Duodenal mucosa (tissue), 2 donors: Measurements from ENCODE around the gene CDK6.
A peak's percentile ranks its signal among the peaks of the same experiment; 100 is the strongest.

Experiments used
- H3K27ac ChIP-seq: one replicate; pipeline ENCODE4 v1.7.0; 2013; ENCODE audit warnings: low read depth, low read length
- H3K27me3 ChIP-seq, 2 donors: one replicate each; pipeline ENCODE4 v1.7.0; 2013; ENCODE audit warnings: low read length in 2 of 2, control low read depth in 1 of 2; ENCODE audit not compliant: insufficient read depth in 2 of 2, control insufficient read depth in 1 of 2
- H3K36me3 ChIP-seq, 2 donors: one replicate each; pipeline ENCODE4 v1.7.0; 2013; ENCODE audit warnings: low read length in 2 of 2, control low read depth in 1 of 2; ENCODE audit not compliant: insufficient read depth in 2 of 2, control insufficient read depth in 1 of 2
- H3K4me1 ChIP-seq, 2 donors: one replicate each; pipeline ENCODE4 v1.7.0; 2013; ENCODE audit warnings: low read length in 2 of 2, control low read depth in 1 of 2; ENCODE audit not compliant: insufficient read depth in 2 of 2, control insufficient read depth in 1 of 2
- H3K4me3 ChIP-seq, 2 donors: one replicate each; pipeline ENCODE4 v1.7.0; 2013; ENCODE audit warnings: low read length in 2 of 2, low read depth in 1 of 2
- H3K9ac ChIP-seq, 2 donors: one replicate each; pipeline ENCODE4 v1.7.0; 2013; ENCODE audit warnings: low read length in 2 of 2, low read depth in 1 of 2
- H3K9me3 ChIP-seq, 2 donors: one replicate each; pipeline ENCODE4 v1.7.0; 2013; ENCODE audit warnings: low read length in 2 of 2, control low read depth in 1 of 2; ENCODE audit not compliant: control insufficient read depth in 1 of 2

CDK6 gene

GRCh38 chr7:92783260-92784201, 52.8 kb downstream of the CDK6 start:
- H3K4me3 ChIP-seq: no peak overlapping the region
- peaks cover 11 to 22% of the 10 kb centered on the region in 2 donors for H3K4me1 ChIP-seq
- H3K27ac ChIP-seq: no peak overlapping the region
- H3K9me3 ChIP-seq: peaks cover 3 to 4% of the 10 kb centered on the region in 2 donors
- H3K36me3 ChIP-seq: no peaks in the 10 kb centered on the region
- H3K27me3 ChIP-seq: no peaks in the 10 kb centered on the region
- no peak overlapping the region for H3K9ac ChIP-seq

- H3K9ac ChIP-seq: no peak overlapping the region
- no peaks in the 10 kb centered on the region for H3K27me3 ChIP-seq
- H3K4me3 ChIP-seq: no peak overlapping the region
- H3K9me3 ChIP-seq: no peaks in the 10 kb centered on the region
- no peak overlapping the region for H3K27ac ChIP-seq
- H3K36me3 ChIP-seq: no peaks in the 10 kb centered on the region
- peaks cover 11 to 22% of the 10 kb centered on the region in 2 donors for H3K4me1 ChIP-seq
Observed at GRCh38 chr7:92782855-92783254, 53.5 kb downstream of the CDK6 start.

- H3K9me3 ChIP-seq: no peaks in the 10 kb centered on the region
- no peaks in the 10 kb centered on the region for H3K27me3 ChIP-seq
- no peak overlapping the region for H3K9ac ChIP-seq
- peaks cover 11 to 22% of the 10 kb centered on the region in 2 donors for H3K4me1 ChIP-seq
- no peak overlapping the region for H3K27ac ChIP-seq
- no peaks in the 10 kb centered on the region for H3K36me3 ChIP-seq
- no peak overlapping the region for H3K4me3 ChIP-seq
Observed at GRCh38 chr7:92782236-92782635, 54.1 kb downstream of the CDK6 start.

GRCh38 chr7:92781117-92781720, 55.2 kb downstream of the CDK6 start:
- no peak overlapping the region for H3K27ac ChIP-seq

GRCh38 chr7:92778972-92779371, 57.4 kb downstream of the CDK6 start:
- Histone ChIP-seq H3K27me3 (no peaks in the 10 kb centered on the region), H3K9ac (no peak overlapping the region), H3K4me3 (no peak overlapping the region), H3K27ac (no peak overlapping the region), H3K9me3 (no peaks in the 10 kb centered on the region), H3K4me1 (peaks cover 11 to 22% of the 10 kb centered on the region in 2 donors), H3K36me3 (peaks cover 0 to 3% of the 10 kb centered on the region in 2 donors)

More at GRCh38 chr7:92781117-92781720, 55.2 kb downstream of the CDK6 start:
- Histone ChIP-seq H3K4me1 (peaks cover 11 to 22% of the 10 kb centered on the region in 2 donors), H3K9ac (no peak overlapping the region), H3K4me3 (peak overlapping the region in 1 of 2 donors; percentile 9), H3K36me3 (no peaks in the 10 kb centered on the region), H3K9me3 (no peaks in the 10 kb centered on the region), H3K27me3 (no peaks in the 10 kb centered on the region)

- H3K27me3 ChIP-seq: no peaks in the 10 kb centered on the region
- no peaks in the 10 kb centered on the region for H3K9me3 ChIP-seq
- peaks cover 0 to 8% of the 10 kb centered on the region in 2 donors for H3K36me3 ChIP-seq
- no peak overlapping the region for H3K27ac ChIP-seq
- H3K9ac ChIP-seq: no peak overlapping the region
- H3K4me1 ChIP-seq: peaks cover 11 to 14% of the 10 kb centered on the region in 2 donors
- no peak overlapping the region for H3K4me3 ChIP-seq
Observed at GRCh38 chr7:92777993-92778392, 58.4 kb downstream of the CDK6 start.

GRCh38 chr7:92773808-92774207, 62.6 kb downstream of the CDK6 start:
- Histone ChIP-seq H3K27me3 (no peaks in the 10 kb centered on the region), H3K9ac (no peak overlapping the region), H3K4me3 (no peak overlapping the region), H3K27ac (no peak overlapping the region), H3K36me3 (peaks cover under 1 to 8% of the 10 kb centered on the region in 2 donors), H3K9me3 (no peaks in the 10 kb centered on the region), H3K4me1 (no peaks in the 10 kb centered on the region)

GRCh38 chr7:92769844-92770243, 66.5 kb downstream of the CDK6 start:
- no peak overlapping the region for H3K9ac ChIP-seq
- no peaks in the 10 kb centered on the region for H3K27me3 ChIP-seq
- H3K4me1 ChIP-seq: peaks cover 4 to 9% of the 10 kb centered on the region in 2 donors
- H3K36me3 ChIP-seq: peaks cover 10 to 11% of the 10 kb centered on the region in 2 donors
- H3K27ac ChIP-seq: no peak overlapping the region
- no peaks in the 10 kb centered on the region for H3K9me3 ChIP-seq
- no peak overlapping the region for H3K4me3 ChIP-seq

GRCh38 chr7:92769394-92769699, 67.0 kb downstream of the CDK6 start:
- Histone ChIP-seq H3K4me1 (peaks cover 4 to 9% of the 10 kb centered on the region in 2 donors), H3K9ac (no peak overlapping the region), H3K9me3 (no peaks in the 10 kb centered on the region), H3K4me3 (no peak overlapping the region), H3K36me3 (peaks cover 8 to 10% of the 10 kb centered on the region in 2 donors), H3K27ac (no peak overlapping the region), H3K27me3 (no peaks in the 10 kb centered on the region)
